GM20000 (cell line): ENCODE data around the gene AVPI1.
"Not testable (repeated sequence)": the region's sequence is repeated elsewhere in the genome, so short reads cannot be mapped to it uniquely, and the experiment has no call there.

Experiments
- DNase-seq: peaks from one replicate; pipeline ENCODE4 v3.0.0; 2012; ENCODE audit warnings: low spot score
- CTCF ChIP-seq: IDR thresholded peaks from 2 replicates; pipeline ENCODE4 v1.5.1; 2012; ENCODE audit warnings: mild to moderate bottlenecking, control low read depth; ENCODE audit errors: extremely low read depth, missing control alignments

Gene AVPI1

GRCh38 chr10:97651773-97652172 lies 35.3 kb downstream of the AVPI1 start:
- DNase-seq, result no peak
- TF ChIP-seq CTCF, result no peak

- no peak for TF ChIP-seq CTCF
- no peak for DNase-seq
Measured at GRCh38 chr10:97650726-97651125, 36.3 kb downstream of the AVPI1 start.

- not testable (repeated sequence) for DNase-seq
Measured at GRCh38 chr10:97649405-97649750, 37.7 kb downstream of the AVPI1 start.

- no peak for TF ChIP-seq CTCF
- DNase-seq, result peak; percentile 75
Measured at GRCh38 chr10:97648562-97649404, 38.3 kb downstream of the AVPI1 start.

GRCh38 chr10:97647556-97647955 lies 39.5 kb downstream of the AVPI1 start:
- DNase-seq, result no peak

GRCh38 chr10:97644936-97645335 lies 42.1 kb downstream of the AVPI1 start:
- TF ChIP-seq CTCF, result no peak
- no peak for DNase-seq

More at GRCh38 chr10:97647556-97647955, 39.5 kb downstream of the AVPI1 start:
- no peak for TF ChIP-seq CTCF

- TF ChIP-seq CTCF, result no peak
- DNase-seq, result no peak
Measured at GRCh38 chr10:97643441-97643985, 43.5 kb downstream of the AVPI1 start.

- DNase-seq, result not testable (repeated sequence)
Measured at GRCh38 chr10:97642471-97643159, 44.4 kb downstream of the AVPI1 start.
